Muscle layer of duodenum (tissue), 2 donors: ENCODE results near the gene JADE3.
"Not testable (repeated sequence)": the region's sequence is repeated elsewhere in the genome, so short reads cannot be mapped to it uniquely, and the experiment has no call there.

Experiments used
- H3K27ac ChIP-seq: one replicate; pipeline ENCODE4 v1.7.0; 2013; ENCODE audit warnings: mild to moderate bottlenecking, low read length
- H3K27me3 ChIP-seq: one replicate; pipeline ENCODE4 v1.7.0; 2013; ENCODE audit warnings: low read depth, mild to moderate bottlenecking, control low read depth, low read length
- H3K36me3 ChIP-seq, 2 donors: one replicate each; pipeline ENCODE4 v1.7.0; 2013; ENCODE audit warnings: low read length in 2 of 2, control low read depth in 1 of 2, mild to moderate bottlenecking in 1 of 2; ENCODE audit not compliant: insufficient read depth in 2 of 2, control insufficient read depth in 1 of 2
- H3K4me1 ChIP-seq, 2 donors: one replicate each; pipeline ENCODE4 v1.7.0; 2013; ENCODE audit warnings: low read length in 2 of 2, mild to moderate bottlenecking in 2 of 2, control low read depth in 1 of 2, moderate library complexity in 1 of 2; ENCODE audit not compliant: insufficient read depth in 2 of 2, control insufficient read depth in 1 of 2
- H3K4me3 ChIP-seq, 2 donors: one replicate each; pipeline ENCODE4 v1.7.0; 2013; ENCODE audit warnings: low read length in 2 of 2, low read depth in 1 of 2, mild to moderate bottlenecking in 1 of 2
- H3K9me3 ChIP-seq, 2 donors: one replicate each; pipeline ENCODE4 v1.7.0; 2013; ENCODE audit warnings: low read length in 2 of 2, control low read depth in 1 of 2, mild to moderate bottlenecking in 1 of 2; ENCODE audit not compliant: control insufficient read depth in 1 of 2
- donor health status: healthy.

Gene JADE3

DNA sequence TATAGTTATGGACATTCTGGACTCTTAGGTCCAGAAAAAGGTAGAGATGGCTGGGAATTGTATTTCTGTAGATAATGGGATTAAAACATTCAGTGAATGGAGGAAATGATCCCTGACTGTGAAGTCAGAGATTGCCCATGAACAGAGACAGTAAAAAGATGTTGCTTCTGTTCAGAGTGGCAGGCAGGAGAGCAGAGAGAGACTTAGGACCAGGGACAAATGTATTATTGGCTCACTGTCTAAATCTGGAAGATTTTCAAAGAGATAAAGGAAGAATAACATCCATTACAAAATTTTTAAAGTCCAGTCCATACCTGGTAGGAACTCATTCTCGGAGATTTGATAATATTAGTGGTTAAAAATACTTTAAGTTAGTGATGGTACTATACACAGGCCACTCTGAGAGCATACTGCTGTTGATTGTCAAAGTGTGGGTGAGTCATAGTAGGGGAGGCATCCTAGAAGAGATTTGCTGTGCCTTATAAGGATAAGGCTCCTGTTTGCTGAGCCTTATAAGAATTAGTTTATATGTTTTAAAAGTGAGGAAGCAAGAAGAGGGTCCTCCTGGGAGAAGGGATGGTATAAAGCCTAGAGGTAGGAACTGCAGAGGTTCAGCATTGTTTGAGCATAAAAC, 53.0 kb downstream of the JADE3 start:
- H3K27ac ChIP-seq = no peak overlapping the region
- H3K27me3 ChIP-seq = no peaks in the 10 kb centered on the region
- no peaks in the 10 kb centered on the region for H3K36me3 ChIP-seq
- H3K4me1 ChIP-seq = no peaks in the 10 kb centered on the region
- H3K9me3 ChIP-seq = no peaks in the 10 kb centered on the region
- no peak overlapping the region for H3K4me3 ChIP-seq

DNA sequence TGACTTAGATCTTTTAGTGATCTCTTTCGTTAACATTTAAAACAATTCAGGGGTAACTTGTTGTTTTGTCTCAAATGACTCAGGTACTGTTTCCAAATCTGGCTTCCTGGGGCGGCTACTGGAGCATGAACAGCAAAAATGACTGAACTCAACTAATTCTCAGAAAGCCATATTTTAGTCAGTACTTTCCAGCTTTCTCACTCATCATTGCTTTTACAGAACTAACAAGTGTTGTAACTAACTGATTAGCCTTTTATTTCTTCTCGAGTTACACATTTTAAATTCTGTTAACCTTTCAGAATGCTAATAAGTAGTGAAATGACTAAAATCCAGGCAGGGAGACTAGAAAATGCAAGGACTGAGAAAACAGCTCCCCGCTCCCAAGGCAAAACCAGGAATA, 55.3 kb downstream of the JADE3 start:
- no peaks in the 10 kb centered on the region for H3K9me3 ChIP-seq
- no peaks in the 10 kb centered on the region for H3K27me3 ChIP-seq
- no peak overlapping the region for H3K27ac ChIP-seq
- H3K4me3 ChIP-seq = no peak overlapping the region
- no peaks in the 10 kb centered on the region for H3K4me1 ChIP-seq
- H3K36me3 ChIP-seq = no peaks in the 10 kb centered on the region

DNA sequence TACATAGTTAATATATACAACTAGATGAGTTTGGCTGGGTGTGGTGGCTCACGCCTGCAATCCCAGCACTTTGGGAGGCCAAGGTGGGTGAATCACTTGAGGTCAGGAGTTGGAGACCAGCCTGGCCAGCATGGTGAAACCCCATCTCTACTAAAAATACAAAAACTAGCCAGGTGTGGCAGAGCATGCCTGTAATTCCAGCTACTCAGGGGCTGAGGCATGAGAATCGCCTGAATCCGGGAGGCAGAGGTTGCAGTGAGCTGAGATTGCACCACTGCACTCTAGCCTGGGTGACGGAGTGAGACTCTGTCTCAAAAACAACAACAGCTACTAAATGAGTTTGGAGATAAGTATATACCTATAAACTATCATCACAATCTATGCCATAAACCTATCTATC, 64.8 kb downstream of the JADE3 start:
- not testable (repeated sequence) for H3K9me3 ChIP-seq, H3K4me1 ChIP-seq, H3K36me3 ChIP-seq, H3K27me3 ChIP-seq, H3K27ac ChIP-seq, H3K4me3 ChIP-seq

DNA sequence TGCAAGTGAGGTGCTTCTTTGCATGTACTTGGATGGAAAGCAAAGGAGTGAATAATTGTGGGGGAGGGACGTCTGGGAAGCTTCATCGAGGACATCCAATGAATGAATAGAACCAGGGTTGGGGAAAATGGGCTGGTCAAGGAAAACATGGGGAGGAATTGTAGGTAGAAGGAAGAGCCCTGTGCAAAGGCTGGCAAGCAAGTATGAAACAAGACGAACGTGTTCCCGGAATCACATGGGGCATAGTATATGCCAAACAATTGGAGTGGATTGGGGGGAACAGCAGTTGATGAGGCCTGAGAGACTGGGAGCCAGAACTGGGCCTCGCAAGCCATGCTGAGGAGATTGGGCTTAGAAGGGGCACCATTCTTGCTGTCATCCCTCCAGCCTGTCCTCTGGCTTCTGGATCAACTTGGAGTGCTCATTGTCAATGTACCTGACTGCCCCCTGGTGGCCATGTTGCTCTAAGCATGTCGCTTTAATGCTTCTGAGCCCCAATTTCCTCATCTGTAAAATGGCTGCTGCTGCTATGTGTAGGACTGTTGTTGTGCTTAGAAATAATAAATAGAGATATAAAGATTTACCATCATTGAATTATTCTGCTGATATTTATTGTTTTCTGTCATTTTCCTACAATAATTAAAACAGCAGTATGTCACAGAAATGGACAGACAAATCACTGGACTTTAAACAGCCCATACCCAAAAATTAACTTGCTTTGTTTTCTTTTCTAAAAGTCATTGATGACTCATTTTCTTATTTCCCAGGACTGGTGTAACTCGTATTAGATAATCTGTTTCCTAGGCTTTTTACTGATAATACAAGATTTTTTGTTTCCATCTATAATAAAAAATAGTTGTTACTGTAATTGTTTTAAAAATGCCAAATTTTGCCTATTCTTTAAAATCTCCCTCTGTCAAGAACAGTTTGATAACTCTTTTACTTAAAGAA, 66.4 kb downstream of the JADE3 start:
- Histone ChIP-seq H3K27ac (no peak overlapping the region), H3K36me3 (no peaks in the 10 kb centered on the region), H3K9me3 (no peaks in the 10 kb centered on the region), H3K4me3 (no peak overlapping the region), H3K27me3 (no peaks in the 10 kb centered on the region), H3K4me1 (no peaks in the 10 kb centered on the region)

DNA sequence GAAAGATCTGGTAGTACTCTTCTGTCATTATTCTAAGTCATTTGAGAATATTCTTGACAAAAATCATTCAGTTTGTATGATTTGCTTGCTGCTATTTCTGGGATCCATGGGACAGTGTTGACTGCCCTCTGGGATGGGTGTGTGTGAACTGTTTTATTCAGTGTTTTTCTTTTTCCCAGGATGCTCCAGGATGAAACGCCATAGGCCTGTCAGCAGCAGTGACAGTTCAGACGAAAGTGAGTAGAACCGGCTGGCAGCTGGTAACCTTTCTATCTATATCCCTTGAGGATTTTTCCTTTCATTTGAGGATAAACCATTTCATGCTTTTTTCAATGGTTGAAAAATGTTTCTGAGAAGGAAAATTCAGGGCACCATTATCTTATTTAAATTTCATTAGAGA, 72.5 kb downstream of the JADE3 start:
- no peaks in the 10 kb centered on the region for H3K36me3 ChIP-seq
- no peak overlapping the region for H3K4me3 ChIP-seq
- no peaks in the 10 kb centered on the region for H3K9me3 ChIP-seq
- no peak overlapping the region for H3K27ac ChIP-seq
- H3K4me1 ChIP-seq = no peaks in the 10 kb centered on the region
- no peaks in the 10 kb centered on the region for H3K27me3 ChIP-seq

DNA sequence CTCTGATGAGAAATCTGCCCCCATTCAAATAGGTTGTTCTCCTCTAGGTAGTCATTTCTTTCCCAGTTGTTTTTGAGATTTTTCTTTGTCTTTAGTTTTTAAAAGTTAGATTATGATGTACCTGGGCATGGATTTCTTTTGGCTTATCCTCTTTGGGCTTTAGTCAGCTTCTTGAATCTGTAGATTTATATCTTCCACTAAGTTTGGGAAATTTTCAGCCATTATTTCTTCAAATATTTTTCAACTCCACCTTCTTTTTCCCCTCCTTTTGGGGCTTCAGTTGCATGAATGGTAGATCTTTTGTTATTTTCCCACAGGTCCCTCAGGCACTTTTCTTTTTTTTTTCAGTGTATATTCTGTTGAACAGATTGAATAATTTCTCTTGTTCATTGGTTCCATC, 77.3 kb downstream of the JADE3 start:
- no peaks in the 10 kb centered on the region for H3K36me3 ChIP-seq
- no peak overlapping the region for H3K27ac ChIP-seq
- H3K4me3 ChIP-seq = no peak overlapping the region

DNA sequence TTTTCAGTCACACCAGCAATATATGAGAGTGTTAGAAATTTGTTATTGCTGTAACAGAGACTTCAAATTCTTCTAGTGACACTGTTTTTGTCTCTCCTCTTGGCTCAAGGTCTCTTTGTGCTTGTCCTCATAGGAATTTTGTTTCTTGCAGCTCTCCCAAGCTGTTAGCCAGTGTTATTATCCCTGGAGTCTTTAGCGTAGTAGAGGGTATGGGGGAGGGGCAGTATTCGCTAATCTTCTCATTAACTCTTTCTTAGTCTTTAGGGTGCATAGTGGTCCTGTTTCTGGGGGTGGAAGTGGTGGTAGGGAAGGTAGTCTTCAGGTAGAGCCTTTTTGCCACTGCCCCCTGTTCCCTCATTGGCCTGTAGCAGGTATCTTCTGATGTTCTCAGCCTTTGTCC, 79.4 kb downstream of the JADE3 start:
- Histone ChIP-seq H3K36me3 (no peaks in the 10 kb centered on the region), H3K27ac (no peak overlapping the region), H3K4me1 (no peaks in the 10 kb centered on the region), H3K4me3 (no peak overlapping the region), H3K9me3 (peaks cover 0 to 3% of the 10 kb centered on the region in 2 donors), H3K27me3 (no peaks in the 10 kb centered on the region)

More for the DNA sequence above, 77.3 kb downstream of the JADE3 start:
- H3K9me3 ChIP-seq = peaks cover 0 to 3% of the 10 kb centered on the region in 2 donors
- H3K4me1 ChIP-seq = no peaks in the 10 kb centered on the region
- no peaks in the 10 kb centered on the region for H3K27me3 ChIP-seq

DNA sequence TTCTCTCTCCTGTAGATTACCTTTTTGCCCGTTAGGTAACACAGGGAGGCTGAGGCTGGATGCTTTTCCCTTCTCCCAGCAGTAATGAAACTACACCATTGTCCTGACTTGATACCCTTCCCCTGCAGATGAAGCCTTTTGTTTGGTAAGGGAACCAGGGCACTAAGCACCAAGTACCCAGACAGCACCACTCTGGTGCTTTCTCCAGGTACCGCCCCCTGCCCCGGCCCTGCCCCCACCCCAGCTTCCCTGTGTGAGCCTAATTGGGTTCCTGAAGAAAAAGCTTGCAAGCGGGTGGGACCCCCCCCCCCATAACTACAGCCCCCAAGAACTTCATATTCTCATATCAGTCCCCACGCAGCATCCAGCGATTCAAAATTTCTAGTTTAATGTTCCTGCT, 79.8 kb downstream of the JADE3 start:
- H3K4me1 ChIP-seq = no peaks in the 10 kb centered on the region
- H3K4me3 ChIP-seq = no peak overlapping the region
- H3K27me3 ChIP-seq = no peaks in the 10 kb centered on the region
- peaks cover 0 to 3% of the 10 kb centered on the region in 2 donors for H3K9me3 ChIP-seq
- H3K27ac ChIP-seq = no peak overlapping the region
- no peaks in the 10 kb centered on the region for H3K36me3 ChIP-seq

DNA sequence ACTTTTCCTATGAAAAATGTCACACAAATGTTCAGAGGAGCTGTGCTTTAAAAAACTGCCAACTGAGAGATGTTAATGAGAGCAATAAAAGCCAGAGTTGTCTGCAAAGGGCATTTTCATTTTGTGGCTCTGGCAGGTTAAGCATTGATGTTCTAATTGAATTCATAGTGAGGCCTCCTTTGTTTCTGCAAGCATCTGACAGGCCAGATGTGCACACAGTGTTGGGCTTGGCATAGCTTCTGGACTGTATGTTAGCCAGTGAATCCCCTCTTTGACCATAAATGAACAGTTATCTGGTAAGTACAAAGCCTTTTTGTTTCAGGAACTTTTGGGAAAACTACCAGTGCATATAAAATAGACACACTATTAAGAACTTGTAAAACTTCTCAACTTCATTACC, 81.9 kb downstream of the JADE3 start:
- Histone ChIP-seq H3K27ac (no peak overlapping the region), H3K27me3 (no peaks in the 10 kb centered on the region), H3K36me3 (no peaks in the 10 kb centered on the region), H3K4me1 (no peaks in the 10 kb centered on the region), H3K9me3 (peaks cover 0 to 3% of the 10 kb centered on the region in 2 donors), H3K4me3 (no peak overlapping the region)

DNA sequence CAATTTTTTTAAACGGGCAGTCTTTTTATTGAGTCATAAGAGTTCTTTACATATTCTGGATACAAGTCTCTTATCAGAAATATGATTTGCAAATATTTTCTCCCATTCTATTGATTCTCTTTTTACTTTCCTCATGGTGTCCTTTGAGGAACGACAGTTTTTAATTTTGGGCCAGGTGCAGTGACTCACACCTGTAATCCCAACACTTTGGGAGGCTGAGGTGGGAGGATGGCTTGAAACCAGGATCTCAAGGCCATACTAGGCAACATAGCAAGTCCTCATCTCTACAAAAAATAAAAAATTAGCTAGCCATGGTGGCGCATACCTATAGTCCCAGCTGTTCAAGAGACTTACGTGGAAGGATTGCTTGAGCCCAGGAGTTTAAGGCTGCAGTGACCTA, 99.9 kb downstream of the JADE3 start:
- Histone ChIP-seq H3K4me3 (no peak overlapping the region), H3K27me3 (no peaks in the 10 kb centered on the region), H3K36me3 (no peaks in the 10 kb centered on the region), H3K4me1 (no peaks in the 10 kb centered on the region), H3K27ac (no peak overlapping the region), H3K9me3 (no peaks in the 10 kb centered on the region)

DNA sequence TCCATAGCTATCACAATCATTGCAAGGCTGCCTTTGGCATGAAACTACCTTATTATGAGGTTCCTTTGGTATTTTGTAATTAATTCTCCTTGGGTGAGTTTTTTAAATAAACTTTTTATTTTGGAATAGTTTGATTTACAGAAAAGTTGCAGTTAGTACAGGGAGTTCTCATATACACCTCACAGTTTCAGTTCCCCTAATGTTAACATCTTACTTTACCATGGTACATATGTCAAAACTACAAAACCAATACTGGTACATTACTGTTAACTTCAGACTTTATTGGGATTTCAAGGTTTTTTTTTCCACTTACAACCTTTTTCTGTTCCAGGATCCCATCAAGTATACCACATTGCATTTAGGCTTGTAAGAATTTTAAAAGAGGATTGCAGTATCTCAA, 114.0 kb downstream of the JADE3 start:
- H3K4me1 ChIP-seq = no peaks in the 10 kb centered on the region
- H3K9me3 ChIP-seq = no peaks in the 10 kb centered on the region
- H3K27me3 ChIP-seq = no peaks in the 10 kb centered on the region
- no peak overlapping the region for H3K27ac ChIP-seq
- H3K4me3 ChIP-seq = no peak overlapping the region
- H3K36me3 ChIP-seq = no peaks in the 10 kb centered on the region
